Liver (tissue), 9 donors: ENCODE results near the gene MED29. TPM values are rescaled to one million over a fixed set of nuclear protein-coding genes. Genes with fewer than 3 reads are reported as not detected.
A peak's percentile ranks its signal among the peaks of the same experiment; 100 is the strongest.

ENCODE experiments used
- DNase-seq: peaks from one replicate; pipeline ENCODE4 v3.0.0-alpha.2; 2017; ENCODE audit warnings: low spot score
- H3K27ac ChIP-seq, 2 donors: one replicate each; pipeline ENCODE4 v1.7.0; 2013; ENCODE audit warnings: inconsistent platforms in 2 of 2, low read length in 2 of 2, control low read depth in 1 of 2, low read depth in 1 of 2, mild to moderate bottlenecking in 1 of 2
- H3K27me3 ChIP-seq, 4 donors: one replicate each; pipeline versions ENCODE4 v1.6.1 to v1.7.0; 2013; ENCODE audit warnings: low read length in 3 of 4, inconsistent platforms in 1 of 4, mild to moderate bottlenecking in 1 of 4, moderate library complexity in 1 of 4; ENCODE audit not compliant: control insufficient read depth in 4 of 4, insufficient read depth in 4 of 4
- H3K36me3 ChIP-seq, 4 donors: one replicate each; pipeline versions ENCODE4 v1.6.1 to v1.7.0; 2013; ENCODE audit warnings: low read length in 3 of 4, mild to moderate bottlenecking in 3 of 4, low read depth in 1 of 4, moderate library complexity in 1 of 4; ENCODE audit not compliant: control insufficient read depth in 4 of 4, insufficient read depth in 3 of 4
- H3K4me1 ChIP-seq, 4 donors: one replicate each; pipeline versions ENCODE4 v1.6.1 to v1.7.0; 2013; ENCODE audit warnings: low read length in 3 of 4, mild to moderate bottlenecking in 3 of 4, moderate library complexity in 1 of 4; ENCODE audit not compliant: control insufficient read depth in 4 of 4, insufficient read depth in 4 of 4
- H3K4me3 ChIP-seq, 3 donors: one replicate each; pipeline versions ENCODE4 v1.6.1 to v1.7.0; 2013; ENCODE audit warnings: low read length in 3 of 3, control low read depth in 1 of 3, low read depth in 1 of 3, mild to moderate bottlenecking in 1 of 3
- H3K9ac ChIP-seq, 2 donors: one replicate each; pipeline ENCODE4 v1.7.0; 2013; ENCODE audit warnings: low read length in 2 of 2, mild to moderate bottlenecking in 2 of 2, moderate library complexity in 2 of 2, control low read depth in 1 of 2, low read depth in 1 of 2
- H3K9me3 ChIP-seq, 4 donors: one replicate each; pipeline versions ENCODE4 v1.6.1 to v1.7.0; 2013; ENCODE audit warnings: low read length in 3 of 4; ENCODE audit not compliant: control insufficient read depth in 4 of 4
- ATF3 ChIP-seq: IDR thresholded peaks from 2 replicates; pipeline ENCODE4 v1.6.1; 2016; ENCODE audit warnings: antibody characterized with exemption
- CTCF ChIP-seq: fragments of 150-350 bp; IDR thresholded peaks from 2 replicates; pipeline ENCODE4 v1.5.1; 2017; ENCODE audit warnings: improper control_type of control experiment, low read depth, low read length; ENCODE audit not compliant: missing input control
- EGR1 ChIP-seq, 2 donors: IDR thresholded peaks; 2 replicates each; pipeline ENCODE4 v1.6.1; 2016 to 2018; ENCODE audit warnings: antibody characterized with exemption in 2 of 2, low read depth in 2 of 2
- FOXA1 ChIP-seq: IDR thresholded peaks from 2 replicates; pipeline ENCODE4 v1.6.1; 2016; ENCODE audit warnings: antibody characterized with exemption
- FOXA2 ChIP-seq: IDR thresholded peaks from 2 replicates; pipeline ENCODE4 v1.6.1; 2016; ENCODE audit warnings: antibody characterized with exemption
- GABPA ChIP-seq, 2 donors: IDR thresholded peaks in 1 of 2; conservative IDR thresholded peaks in 1 of 2; 2 replicates each; pipeline ENCODE4 v1.6.1; 2016; ENCODE audit warnings: antibody characterized with exemption in 2 of 2, mild to moderate bottlenecking in 1 of 2, moderate library complexity in 1 of 2
- HNF4A ChIP-seq, 2 donors: conservative IDR thresholded peaks; 2 replicates each; pipeline ENCODE4 v1.6.1; 2016; ENCODE audit warnings: antibody characterized with exemption in 2 of 2, mild to moderate bottlenecking in 2 of 2
- HNF4G ChIP-seq: IDR thresholded peaks from 2 replicates; pipeline ENCODE4 v1.6.1; 2016; ENCODE audit warnings: antibody characterized with exemption
- JUND ChIP-seq, 2 donors: IDR thresholded peaks; 2 replicates each; pipeline ENCODE4 v1.6.1; 2016; ENCODE audit warnings: antibody characterized with exemption in 2 of 2
- MAX ChIP-seq: IDR thresholded peaks from 2 replicates; pipeline ENCODE4 v1.6.1; 2016; ENCODE audit warnings: antibody characterized with exemption
- NR2F2 ChIP-seq: IDR thresholded peaks from 2 replicates; pipeline ENCODE4 v1.6.1; 2016; ENCODE audit warnings: antibody characterized with exemption
- RAD21 ChIP-seq, 2 donors: IDR thresholded peaks; 2 replicates each; pipeline ENCODE4 v1.6.1; 2016; ENCODE audit warnings: antibody characterized with exemption in 2 of 2, mild to moderate bottlenecking in 2 of 2
- REST ChIP-seq: IDR thresholded peaks from 2 replicates; pipeline ENCODE4 v1.6.1; 2016; ENCODE audit warnings: antibody characterized with exemption, mild to moderate bottlenecking
- RXRA ChIP-seq, 2 donors: IDR thresholded peaks; 2 replicates each; pipeline ENCODE4 v1.6.1; 2017 to 2018; ENCODE audit warnings: antibody characterized with exemption in 2 of 2, mild to moderate bottlenecking in 1 of 2
- SP1 ChIP-seq: IDR thresholded peaks from 2 replicates; pipeline ENCODE4 v1.6.1; 2018; ENCODE audit warnings: antibody characterized with exemption, mild to moderate bottlenecking
- TAF1 ChIP-seq: conservative IDR thresholded peaks from 2 replicates; pipeline ENCODE4 v1.6.1; 2016; ENCODE audit warnings: antibody characterized with exemption, mild to moderate bottlenecking
- YY1 ChIP-seq: IDR thresholded peaks from 2 replicates; pipeline ENCODE4 v1.6.1; 2016; ENCODE audit warnings: antibody characterized with exemption, mild to moderate bottlenecking
- ZBTB33 ChIP-seq: IDR thresholded peaks from 2 replicates; pipeline ENCODE4 v1.6.1; 2016; ENCODE audit warnings: antibody characterized with exemption
- WGBS: extraction: QIAGEN DNeasy Blood & Tissue Kit; methylation state at CpG from one replicate; pipeline ENCODE4 v1.1.7; 2013; 5-methylcytosine and 5-hydroxymethylcytosine counted together
- polyA plus RNA-seq, 2 donors: library from polyadenylated mRNA; stranded (reverse) in 1 of 2; unstranded in 1 of 2; fragments of 200-250 nt in 1 of 2; fragments of >200 nt in 1 of 2; fragmentation: Nextera tagmentation in 1 of 2; extraction: Ambion mirVana in 1 of 2; gene quantifications; one replicate each; pipeline versions ENCODE4 v1.2.1 to v1.2.3, GENCODE V29; 2013 to 2015
- total RNA-seq, 2 donors: library from RNA; depleted of rRNA; stranded (reverse); fragments of >200 nt; gene quantifications; one replicate each; pipeline ENCODE4 v1.2.3, GENCODE V29; 2014
- donor health status: healthy.
- donor health status: healthy.
- donor health status: healthy.
- donor health status: healthy.
- donor health status: healthy.

Gene MED29
- total and polyA plus RNA-seq, 4 donors = 11.0 to 24.2 (median 17.4) TPM

GRCh38 chr19:39362682-39363657, 28.2 kb upstream of the MED29 start (continued):
- TF ChIP-seq JUND (IDR thresholded peaks at IDR 0.05) (no peak), ATF3 (no peak), EGR1 (IDR thresholded peaks at IDR 0.05; ENCODE audit: low read depth in 2 of 2) (no peak), NR2F2 (no peak), GABPA (IDR thresholded peaks at IDR 0.05 in 1 of 2, conservative IDR thresholded peaks at IDR 0.05 in 1 of 2) (no peak)

- no peak for DNase-seq
- Histone ChIP-seq H3K27ac (peak overlapping the region in 1 of 2 donors; percentile 29), H3K27me3 (no peaks in the 10 kb centered on the region), H3K9ac (no peak overlapping the region), H3K4me1 (peaks cover 7 to 19% (median 14%) of the 10 kb centered on the region in 4 donors), H3K4me3 (no peak overlapping the region), H3K9me3 (no peaks in the 10 kb centered on the region), H3K36me3 (peaks cover 0 to 31% (median 16%) of the 10 kb centered on the region in 4 donors)
- TF ChIP-seq FOXA2 (no peak), SP1 (no peak), MAX (no peak), JUND (IDR thresholded peaks at IDR 0.05) (no peak), EGR1 (IDR thresholded peaks at IDR 0.05; ENCODE audit: low read depth in 2 of 2) (no peak), HNF4A (conservative IDR thresholded peaks at IDR 0.05) (no peak), CTCF (no peak), REST (no peak), ZBTB33 (no peak), TAF1 (no peak), NR2F2 (no peak), RAD21 (IDR thresholded peaks at IDR 0.05) (no peak), ATF3 (no peak), RXRA (IDR thresholded peaks at IDR 0.05) (no peak), GABPA (IDR thresholded peaks at IDR 0.05 in 1 of 2, conservative IDR thresholded peaks at IDR 0.05 in 1 of 2) (no peak), YY1 (no peak), FOXA1 (no peak), HNF4G (no peak)
- WGBS = 89% methylated on average over 5 of the region's 5 CpGs
Observed at GRCh38 chr19:39363901-39364457, 27.2 kb upstream of the MED29 start.
